HepG2 (cell line): ENCODE results near the gene XCL2. TPM values are rescaled to one million over a fixed set of nuclear protein-coding genes. Genes with fewer than 3 reads are reported as not detected.

Source experiments
- BHLHE40 ChIP-seq: IDR thresholded peaks from 2 replicates; pipeline ENCODE4 v1.6.1; 2011; ENCODE audit warnings: low read length, improper control_type of control experiment
- ELF3 ChIP-seq: IDR thresholded peaks from 2 replicates; pipeline ENCODE4 v1.6.1; 2016; ENCODE audit warnings: missing genetic modification reagents, missing compliant biosample characterization
- NAIF1 ChIP-seq: sonication (generic); formaldehyde crosslinking; IDR thresholded peaks from 2 replicates; pipeline ENCODE4 v1.5.0; 2020; ENCODE audit warnings: mild to moderate bottlenecking, missing genetic modification reagents, borderline replicate concordance
- PAX8 ChIP-seq: sonication (generic); formaldehyde crosslinking; IDR thresholded peaks from 2 replicates; pipeline ENCODE4 v1.8.0; 2022; ENCODE audit warnings: mild to moderate bottlenecking, missing genetic modification reagents, borderline replicate concordance
- SIX4 ChIP-seq: sonication (generic); formaldehyde crosslinking; IDR thresholded peaks from 2 replicates; pipeline ENCODE4 v1.4.0; 2020; ENCODE audit warnings: missing genetic modification reagents
- THAP11 ChIP-seq: IDR thresholded peaks from 2 replicates; pipeline ENCODE4 v1.6.1; 2016; ENCODE audit warnings: missing biosample characterization, missing genetic modification reagents
- UBTF ChIP-seq: sonication (generic); formaldehyde crosslinking; IDR thresholded peaks from 2 replicates; pipeline ENCODE4 v1.4.0; 2020; ENCODE audit warnings: mild to moderate bottlenecking, missing genetic modification reagents
- YEATS2 ChIP-seq: sonication (generic); formaldehyde crosslinking; IDR thresholded peaks from 2 replicates; pipeline ENCODE4 v1.4.0; 2020; ENCODE audit warnings: missing genetic modification reagents, borderline replicate concordance
- ZC3H13 ChIP-seq: sonication (generic); formaldehyde crosslinking; IDR thresholded peaks from 2 replicates; pipeline ENCODE4 v1.8.1; 2023; ENCODE audit warnings: mild to moderate bottlenecking, missing genetic modification reagents, moderate library complexity
- ZFP62 ChIP-seq: sonication (generic); formaldehyde crosslinking; IDR thresholded peaks from 2 replicates; pipeline ENCODE4 v1.4.0; 2020; ENCODE audit warnings: missing genetic modification reagents
- ZNF260 ChIP-seq: sonication (generic); formaldehyde crosslinking; IDR thresholded peaks from 2 replicates; pipeline ENCODE4 v1.4.0; 2020; ENCODE audit warnings: missing genetic modification reagents, low read depth, mild to moderate bottlenecking, borderline replicate concordance
- ZNF543 ChIP-seq: sonication (generic); formaldehyde crosslinking; IDR thresholded peaks from 2 replicates; pipeline ENCODE4 v1.4.0; 2020; ENCODE audit warnings: mild to moderate bottlenecking, missing genetic modification reagents
- ZNF589 ChIP-seq: sonication (generic); formaldehyde crosslinking; conservative IDR thresholded peaks from 2 replicates; pipeline ENCODE4 v1.8.0; 2022; ENCODE audit warnings: mild to moderate bottlenecking, moderate library complexity, missing genetic modification reagents
- ZNF615 ChIP-seq: sonication (generic); formaldehyde crosslinking; IDR thresholded peaks from 2 replicates; pipeline ENCODE4 v1.5.0; 2020; ENCODE audit warnings: mild to moderate bottlenecking, missing genetic modification reagents, borderline replicate concordance
- ZNF749 ChIP-seq: sonication (generic); formaldehyde crosslinking; IDR thresholded peaks from 2 replicates; pipeline ENCODE4 v1.8.0; 2022; ENCODE audit warnings: mild to moderate bottlenecking, missing genetic modification reagents, moderate library complexity, borderline replicate concordance
- ZNF773 ChIP-seq: sonication (generic); formaldehyde crosslinking; IDR thresholded peaks from 2 replicates; pipeline ENCODE4 v1.4.0; 2020; ENCODE audit warnings: missing genetic modification reagents, borderline replicate concordance
- polyA plus RNA-seq, 8 experiments: library from polyadenylated mRNA; depleted of rRNA in 3 of 8; stranded (reverse) in 7 of 8; unstranded in 1 of 8; fragments of >200 nt; fragmentation: Illumina TruSeq in 4 of 8; extraction: Trizol in 4 of 8; gene quantifications; 2 replicates each; pipeline versions ENCODE4 v1.2.1 to v1.2.3, GENCODE V29; 2011 to 2016; ENCODE audit warnings: low read depth in 4 of 8, missing spikeins in 1 of 8, mixed read lengths in 1 of 8; ENCODE audit not compliant: insufficient read depth in 1 of 8
- total RNA-seq, 5 experiments: library from RNA; depleted of rRNA; stranded (reverse); fragments of >200 nt; fragmentation: Illumina TruSeq; extraction: Trizol; gene quantifications; 2 replicates each; pipeline ENCODE4 v1.2.3, GENCODE V29; 2016; ENCODE audit warnings: low read depth in 1 of 5
- TF ChIP-seq, protein P1 (sequence below): sonication (generic); formaldehyde crosslinking; IDR thresholded peaks from 2 replicates; pipeline ENCODE4 v1.5.0; 2020; ENCODE audit warnings: mild to moderate bottlenecking, missing genetic modification reagents, borderline replicate concordance
- TF ChIP-seq, protein P2 (sequence below): sonication (generic); formaldehyde crosslinking; IDR thresholded peaks from 2 replicates; pipeline ENCODE4 v1.4.0; 2020; ENCODE audit warnings: missing genetic modification reagents

XCL2 gene
- total and polyA plus RNA-seq, 2 of the 13 experiments (the other 11 are each of a cell fraction or from before 2014, with no cell fraction given) = 0.50 TPM; not detected in 1

DNA sequence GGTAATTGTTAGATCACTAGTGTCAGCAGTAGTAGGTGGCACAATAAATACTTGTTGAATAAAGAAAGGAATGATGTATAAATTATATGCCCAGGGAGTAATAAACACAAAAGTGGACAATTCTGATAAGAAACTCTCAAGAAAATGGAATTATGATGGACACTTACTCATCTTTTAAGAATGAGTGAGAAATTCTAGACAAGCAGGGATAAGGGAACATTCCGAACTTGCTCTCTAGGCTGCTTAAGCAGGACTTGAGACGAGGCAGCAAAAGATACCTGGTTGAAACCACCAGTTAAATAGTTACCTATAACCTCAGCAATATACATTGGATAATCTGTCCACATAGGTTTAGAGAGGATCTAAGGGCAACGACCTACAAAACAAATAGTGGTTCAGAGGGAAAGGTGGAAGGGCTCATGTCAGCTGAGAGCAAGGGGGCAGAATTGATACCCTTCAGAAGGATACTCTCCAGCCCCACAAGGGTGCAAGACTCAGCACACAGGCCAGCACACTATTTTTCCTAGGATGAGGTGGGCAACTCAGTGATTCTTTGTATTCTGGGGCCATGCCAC is 46.3 kb downstream of the XCL2 start (continued):
- TF ChIP-seq, protein P1, sequence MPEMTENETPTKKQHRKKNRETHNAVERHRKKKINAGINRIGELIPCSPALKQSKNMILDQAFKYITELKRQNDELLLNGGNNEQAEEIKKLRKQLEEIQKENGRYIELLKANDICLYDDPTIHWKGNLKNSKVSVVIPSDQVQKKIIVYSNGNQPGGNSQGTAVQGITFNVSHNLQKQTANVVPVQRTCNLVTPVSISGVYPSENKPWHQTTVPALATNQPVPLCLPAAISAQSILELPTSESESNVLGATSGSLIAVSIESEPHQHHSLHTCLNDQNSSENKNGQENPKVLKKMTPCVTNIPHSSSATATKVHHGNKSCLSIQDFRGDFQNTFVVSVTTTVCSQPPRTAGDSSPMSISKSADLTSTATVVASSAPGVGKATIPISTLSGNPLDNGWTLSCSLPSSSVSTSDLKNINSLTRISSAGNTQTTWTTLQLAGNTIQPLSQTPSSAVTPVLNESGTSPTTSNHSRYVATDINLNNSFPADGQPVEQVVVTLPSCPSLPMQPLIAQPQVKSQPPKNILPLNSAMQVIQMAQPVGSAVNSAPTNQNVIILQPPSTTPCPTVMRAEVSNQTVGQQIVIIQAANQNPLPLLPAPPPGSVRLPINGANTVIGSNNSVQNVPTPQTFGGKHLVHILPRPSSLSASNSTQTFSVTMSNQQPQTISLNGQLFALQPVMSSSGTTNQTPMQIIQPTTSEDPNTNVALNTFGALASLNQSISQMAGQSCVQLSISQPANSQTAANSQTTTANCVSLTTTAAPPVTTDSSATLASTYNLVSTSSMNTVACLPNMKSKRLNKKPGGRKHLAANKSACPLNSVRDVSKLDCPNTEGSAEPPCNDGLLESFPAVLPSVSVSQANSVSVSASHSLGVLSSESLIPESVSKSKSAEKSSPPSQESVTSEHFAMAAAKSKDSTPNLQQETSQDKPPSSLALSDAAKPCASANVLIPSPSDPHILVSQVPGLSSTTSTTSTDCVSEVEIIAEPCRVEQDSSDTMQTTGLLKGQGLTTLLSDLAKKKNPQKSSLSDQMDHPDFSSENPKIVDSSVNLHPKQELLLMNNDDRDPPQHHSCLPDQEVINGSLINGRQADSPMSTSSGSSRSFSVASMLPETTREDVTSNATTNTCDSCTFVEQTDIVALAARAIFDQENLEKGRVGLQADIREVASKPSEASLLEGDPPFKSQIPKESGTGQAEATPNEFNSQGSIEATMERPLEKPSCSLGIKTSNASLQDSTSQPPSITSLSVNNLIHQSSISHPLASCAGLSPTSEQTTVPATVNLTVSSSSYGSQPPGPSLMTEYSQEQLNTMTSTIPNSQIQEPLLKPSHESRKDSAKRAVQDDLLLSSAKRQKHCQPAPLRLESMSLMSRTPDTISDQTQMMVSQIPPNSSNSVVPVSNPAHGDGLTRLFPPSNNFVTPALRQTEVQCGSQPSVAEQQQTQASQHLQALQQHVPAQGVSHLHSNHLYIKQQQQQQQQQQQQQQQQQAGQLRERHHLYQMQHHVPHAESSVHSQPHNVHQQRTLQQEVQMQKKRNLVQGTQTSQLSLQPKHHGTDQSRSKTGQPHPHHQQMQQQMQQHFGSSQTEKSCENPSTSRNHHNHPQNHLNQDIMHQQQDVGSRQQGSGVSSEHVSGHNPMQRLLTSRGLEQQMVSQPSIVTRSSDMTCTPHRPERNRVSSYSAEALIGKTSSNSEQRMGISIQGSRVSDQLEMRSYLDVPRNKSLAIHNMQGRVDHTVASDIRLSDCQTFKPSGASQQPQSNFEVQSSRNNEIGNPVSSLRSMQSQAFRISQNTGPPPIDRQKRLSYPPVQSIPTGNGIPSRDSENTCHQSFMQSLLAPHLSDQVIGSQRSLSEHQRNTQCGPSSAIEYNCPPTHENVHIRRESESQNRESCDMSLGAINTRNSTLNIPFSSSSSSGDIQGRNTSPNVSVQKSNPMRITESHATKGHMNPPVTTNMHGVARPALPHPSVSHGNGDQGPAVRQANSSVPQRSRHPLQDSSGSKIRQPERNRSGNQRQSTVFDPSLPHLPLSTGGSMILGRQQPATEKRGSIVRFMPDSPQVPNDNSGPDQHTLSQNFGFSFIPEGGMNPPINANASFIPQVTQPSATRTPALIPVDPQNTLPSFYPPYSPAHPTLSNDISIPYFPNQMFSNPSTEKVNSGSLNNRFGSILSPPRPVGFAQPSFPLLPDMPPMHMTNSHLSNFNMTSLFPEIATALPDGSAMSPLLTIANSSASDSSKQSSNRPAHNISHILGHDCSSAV (CRISPR knock-in tag) = no peak
- TF ChIP-seq, protein P2, sequence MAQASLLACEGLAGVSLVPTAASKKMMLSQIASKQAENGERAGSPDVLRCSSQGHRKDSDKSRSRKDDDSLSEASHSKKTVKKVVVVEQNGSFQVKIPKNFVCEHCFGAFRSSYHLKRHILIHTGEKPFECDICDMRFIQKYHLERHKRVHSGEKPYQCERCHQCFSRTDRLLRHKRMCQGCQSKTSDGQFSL (CRISPR knock-in tag) = no peak
- TF ChIP-seq ZNF749 (CRISPR knock-in tag) (no peak), NAIF1 (CRISPR knock-in tag) (0 out of 2 replicates have a peak, but pooled peaks have one; percentile 33), ZC3H13 (CRISPR knock-in tag) (no peak), BHLHE40 (no peak), ZNF260 (CRISPR knock-in tag) (no peak), SIX4 (CRISPR knock-in tag) (peak; percentile 61; the same call in 1 of the 2 replicates), ZNF615 (CRISPR knock-in tag) (no peak), ZNF773 (CRISPR knock-in tag) (no peak), ELF3 (peak; percentile 46), YEATS2 (CRISPR knock-in tag) (no peak), ZFP62 (CRISPR knock-in tag) (no peak), ZNF543 (no peak), THAP11 (CRISPR knock-in tag) (peak; percentile 52), UBTF (no peak), PAX8 (no peak), ZNF589 (CRISPR knock-in tag) (no peak)
